Right ventricle myocardium superior (tissue), 1 donor: ENCODE measurements around the gene CPXM2. TPM values are rescaled to one million over a fixed set of nuclear protein-coding genes. Genes with fewer than 3 reads are reported as not detected.
"Not testable (repeated sequence)": the region's sequence is repeated elsewhere in the genome, so short reads cannot be mapped to it uniquely, and the experiment has no call there.

Experiments used
- ATAC-seq: fragments of 200-7000 bp; cut with Tn5 transposase; one replicate; pipeline ENCODE4 v1.9.1; 2020; ENCODE audit warnings: mild to moderate bottlenecking; ENCODE audit not compliant: poor library complexity
- DNase-seq: peaks from one replicate; pipeline ENCODE4 v3.0.0-alpha.2; 2020
- intact Hi-C: fragments of 100-400 bp; cut with DNase I; formaldehyde crosslinking; loops from one replicate; pipeline ENCODE4 v1.11.2; 2022
- total RNA-seq: library from RNA; stranded (reverse); fragmentation: NEBNext Ultra II Directional; extraction: Animal tissue kit (Norgen Biotek cat#: 25700); gene quantifications from one replicate; pipeline ENCODE4 v1.2.1, GENCODE V29; 2021
- donor health status: DM: no; HTN: yes; CAD: no; lungs with severe emphysema.

CPXM2 gene
- total RNA-seq, 1 donor from 2014 or later, result 2.6 TPM

- intact Hi-C loops, ATAC-seq, DNase-seq: not testable (repeated sequence)
Measured at GRCh38 chr10:123736917-123737316, 154.7 kb downstream of the CPXM2 start.

- intact Hi-C loops, result no loop called here
- no peak for ATAC-seq
- DNase-seq, result no peak
Measured at GRCh38 chr10:123729523-123729922, 162.1 kb downstream of the CPXM2 start.

- no peak for ATAC-seq
- no peak for DNase-seq
Measured at GRCh38 chr10:123726836-123727235, 164.8 kb downstream of the CPXM2 start.

GRCh38 chr10:123726381-123726780, 165.2 kb downstream of the CPXM2 start:
- intact Hi-C loops, result no loop called here
- DNase-seq (no peak), ATAC-seq (no peak)

More at GRCh38 chr10:123726836-123727235, 164.8 kb downstream of the CPXM2 start:
- intact Hi-C loops, result no loop called here

DNA sequence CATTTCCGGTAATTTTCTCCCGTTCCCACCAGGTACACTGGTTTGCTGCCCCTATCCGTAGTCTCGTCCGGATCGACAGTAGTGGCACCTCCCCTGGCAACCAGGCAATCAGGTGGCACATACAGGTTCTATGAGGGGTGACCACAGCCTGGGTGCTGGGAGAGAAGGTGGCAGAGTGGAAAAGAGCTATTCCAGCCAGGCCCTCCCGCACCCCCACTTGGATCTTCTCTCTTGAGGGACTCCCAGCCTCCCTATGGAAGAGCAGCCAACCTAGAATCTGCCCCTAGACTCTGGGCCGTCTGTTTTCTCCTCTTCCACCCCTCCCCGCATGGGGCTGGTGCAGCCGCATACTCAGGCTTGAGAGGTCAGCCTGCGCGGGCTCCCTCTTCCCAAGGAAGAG, 166.9 kb downstream of the CPXM2 start:
- intact Hi-C loops, result no loop called here
- no peak for DNase-seq
- no peak for ATAC-seq

- intact Hi-C loops, result no loop called here
- DNase-seq (no peak), ATAC-seq (no peak)
Measured at GRCh38 chr10:123722351-123722750, 169.3 kb downstream of the CPXM2 start.

- intact Hi-C loops, result no loop called here
- ATAC-seq (no peak), DNase-seq (no peak)
Measured at GRCh38 chr10:123721441-123722049, 170.1 kb downstream of the CPXM2 start.

GRCh38 chr10:123720536-123720935, 171.1 kb downstream of the CPXM2 start:
- intact Hi-C loops, result no loop called here
- no peak for ATAC-seq
- no peak for DNase-seq

DNA sequence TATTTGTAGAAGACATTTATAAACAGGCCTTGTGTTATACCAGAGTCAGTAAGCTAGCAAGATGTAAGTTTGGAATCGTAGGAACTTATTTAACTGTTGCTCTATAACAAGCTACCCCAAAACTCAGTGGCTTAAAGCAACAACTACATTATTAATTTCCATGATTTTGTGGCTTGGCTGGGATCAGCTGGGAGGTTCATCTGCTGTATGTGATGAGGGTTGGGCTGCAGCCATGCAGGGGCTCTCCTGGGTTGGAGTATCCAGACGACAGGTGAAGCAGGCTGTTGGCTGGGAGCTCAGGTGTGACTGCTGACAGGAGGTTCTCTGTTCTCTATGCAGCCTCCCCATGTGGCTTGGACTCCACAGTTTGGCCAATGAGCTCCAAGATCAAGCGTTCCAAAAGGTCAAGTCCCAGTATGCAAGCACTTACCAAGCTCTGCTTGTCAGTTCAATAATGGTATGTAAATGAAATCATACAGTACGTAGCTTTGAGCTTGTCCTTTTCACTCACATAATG, 173.0 kb downstream of the CPXM2 start:
- DNase-seq, result no peak
- no peak for ATAC-seq
- intact Hi-C loops, result no loop called here

DNA sequence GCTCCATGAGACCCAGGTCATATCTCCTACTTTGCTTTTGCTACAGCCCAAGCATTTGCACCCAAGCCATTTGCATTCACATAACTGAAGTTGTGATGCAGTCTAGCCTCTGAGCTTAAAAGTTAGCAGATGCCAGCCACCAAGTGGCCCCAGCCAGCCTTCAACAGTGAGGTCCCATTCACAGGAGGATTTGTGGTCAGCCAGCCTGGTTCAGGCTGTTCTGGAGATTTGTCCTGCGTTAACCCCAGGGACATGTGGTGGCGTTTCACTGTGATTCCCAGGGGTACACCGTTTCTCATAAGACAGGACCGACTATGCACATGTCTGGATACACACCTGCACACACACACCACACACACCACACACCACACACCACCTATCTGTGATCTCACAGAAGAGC, 174.3 kb downstream of the CPXM2 start:
- ATAC-seq, result no peak
- intact Hi-C loops, result no loop called here

DNA sequence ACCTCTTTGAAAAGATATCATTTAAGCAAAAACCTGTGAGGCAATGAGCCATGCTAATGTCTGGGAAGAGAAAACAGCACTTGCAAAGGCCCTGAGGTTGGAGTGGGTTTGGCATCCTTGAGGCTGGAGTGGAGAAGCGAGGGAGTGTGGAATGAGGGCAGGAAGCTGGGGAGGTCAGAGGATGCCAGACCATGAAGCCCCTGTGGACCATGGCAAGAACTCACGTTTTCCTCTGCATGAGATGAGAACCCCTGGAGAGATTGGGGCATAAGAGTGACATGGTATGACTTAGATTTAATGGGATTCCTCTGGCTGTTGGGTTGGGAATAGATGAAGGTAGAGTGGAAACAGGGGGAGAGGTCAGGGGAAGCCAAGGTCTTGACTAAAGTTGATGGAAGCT, 176.1 kb downstream of the CPXM2 start:
- ATAC-seq (no peak), DNase-seq (no peak)
- intact Hi-C loops, result no loop called here

More for the DNA sequence above, 174.3 kb downstream of the CPXM2 start:
- DNase-seq, result no peak

DNA sequence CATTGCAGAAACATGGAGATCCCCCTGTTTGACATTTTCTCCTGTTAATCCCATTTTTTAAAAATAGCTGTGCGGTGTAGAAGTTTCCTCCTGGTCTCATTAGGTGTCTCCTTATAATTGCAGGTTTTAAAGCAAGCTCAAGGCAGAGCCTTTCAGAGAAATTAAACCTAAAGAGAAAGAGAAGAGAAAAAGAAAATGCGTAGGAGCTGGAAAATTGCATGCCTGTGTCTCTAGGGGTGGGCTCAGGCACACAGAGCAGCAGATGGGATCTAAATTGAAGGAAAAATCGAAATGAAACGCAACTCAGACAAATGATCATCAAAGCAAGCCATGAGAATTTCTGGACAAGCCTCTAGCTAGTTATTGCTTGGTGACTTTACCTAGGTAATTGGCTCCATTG, 185.4 kb downstream of the CPXM2 start:
- ATAC-seq, result no peak
- intact Hi-C loops, result no loop called here
- DNase-seq, result no peak

- ATAC-seq (no peak), DNase-seq (no peak)
- intact Hi-C loops, result no loop called here
Measured at GRCh38 chr10:123704812-123705211, 186.8 kb downstream of the CPXM2 start.

- intact Hi-C loops, result no loop called here
Measured at GRCh38 chr10:123704076-123704475, 187.5 kb downstream of the CPXM2 start.

DNA sequence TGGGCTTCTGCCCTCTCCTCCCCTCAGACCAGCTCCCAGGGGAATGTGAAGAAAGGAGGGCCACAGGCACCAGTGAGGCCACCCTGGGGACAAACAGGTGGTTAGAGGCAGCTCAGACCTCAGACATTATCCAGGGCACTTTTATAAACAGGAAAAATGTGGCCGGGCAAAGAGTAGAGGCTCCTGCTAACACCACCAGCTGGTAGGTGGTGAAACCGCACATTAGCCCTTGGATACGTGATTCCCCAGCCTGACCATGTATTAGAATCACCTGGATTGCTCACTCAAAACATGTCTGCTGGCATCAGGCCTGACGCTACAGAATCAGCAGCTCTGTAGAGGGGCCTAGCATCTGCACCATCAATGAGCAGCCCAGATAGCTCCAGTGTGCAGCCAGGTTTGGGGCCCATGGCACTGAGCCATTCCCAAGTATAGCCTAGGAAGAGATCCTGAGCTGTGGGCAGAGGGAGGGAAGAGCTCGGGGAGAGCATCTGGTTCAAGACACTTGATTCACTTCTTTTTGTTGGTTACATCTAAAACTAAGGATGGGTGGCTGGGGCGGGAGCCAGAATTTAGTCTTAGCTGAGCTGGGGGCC, 188.3 kb downstream of the CPXM2 start:
- intact Hi-C loops, result no loop called here
- no peak for ATAC-seq

More at GRCh38 chr10:123704076-123704475, 187.5 kb downstream of the CPXM2 start:
- no peak for DNase-seq
- no peak for ATAC-seq

More for the DNA sequence above, 188.3 kb downstream of the CPXM2 start:
- no peak for DNase-seq

Other genes with a start within 250 kb of the CPXM2 start
- not detected for gene GPR26, start 225.5 kb downstream of the CPXM2 start, total RNA-seq
- 3.0 TPM for gene CHST15, start 201.8 kb upstream of the CPXM2 start, total RNA-seq